SH-SY5Y (cell line): ENCODE data around the gene NPBWR2.

Experiments
- GATA2 ChIP-seq: IDR thresholded peaks from 2 replicates; pipeline ENCODE4 v1.6.1; 2011; ENCODE audit warnings: mild to moderate bottlenecking, low read depth, low read length
- GATA3 ChIP-seq: IDR thresholded peaks from 2 replicates; pipeline ENCODE4 v1.6.1; 2011; ENCODE audit warnings: low read depth, mild to moderate bottlenecking, low read length, moderate library complexity

DNA sequence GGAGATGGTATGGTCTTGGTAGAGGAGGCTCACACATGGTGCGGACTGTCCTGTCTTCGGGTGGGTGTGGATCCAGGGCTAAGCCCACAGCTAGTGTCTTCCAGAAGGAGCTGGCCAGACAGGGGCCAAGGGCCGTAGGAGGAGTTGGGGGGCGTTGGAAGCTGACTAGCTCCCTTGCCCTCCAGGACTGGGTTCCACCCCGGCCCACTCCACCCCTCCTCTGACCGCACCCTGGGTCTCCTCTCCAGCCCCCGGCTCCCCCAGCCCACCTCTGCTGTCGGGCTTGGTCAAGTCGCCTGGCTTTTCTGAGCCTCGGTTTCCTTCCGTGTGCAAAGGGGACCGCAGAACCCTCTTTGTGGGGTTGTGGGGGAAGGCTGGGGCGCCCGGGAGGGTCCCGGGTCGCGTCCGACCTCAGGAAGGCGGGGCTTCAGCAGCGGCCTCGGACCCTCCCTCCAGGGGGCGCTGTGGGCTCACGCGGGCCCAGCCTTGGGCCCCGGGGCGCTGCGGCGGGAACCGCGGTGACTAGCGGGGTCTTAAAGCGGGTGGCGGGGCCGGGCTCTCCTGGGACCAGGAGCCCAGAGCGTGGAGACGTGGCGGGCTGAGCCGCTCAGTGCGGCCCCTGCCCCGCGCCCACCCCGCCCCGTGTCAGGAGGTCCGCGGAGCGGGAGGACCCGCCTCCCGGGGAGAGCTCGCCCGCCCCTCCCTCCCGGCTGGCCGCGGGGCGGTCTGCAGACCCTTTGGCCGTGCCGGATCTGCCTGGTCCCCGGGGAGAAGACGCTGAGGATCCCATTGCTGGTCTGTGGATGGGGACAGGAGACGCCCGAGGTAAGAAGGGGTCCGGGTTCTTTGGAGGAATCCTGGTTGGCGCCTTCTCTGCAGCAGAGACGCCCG, 5.4 kb downstream of the NPBWR2 start:
- TF ChIP-seq GATA2 (no peak), GATA3 (no peak)
